GM19035 (cell line): ENCODE results near the gene NLRP5.
"Not testable (repeated sequence)": the region's sequence is repeated elsewhere in the genome, so short reads cannot be mapped to it uniquely, and the experiment has no call there.

Experiments used
- ATAC-seq: cut with Tn5 transposase; IDR thresholded peaks from one replicate; pipeline ENCODE4 v1.9.1; 2021; ENCODE audit not compliant: unreplicated experiment

The NLRP5 gene

GRCh38 chr19:56098237-56098636, 111.7 kb downstream of the NLRP5 start:
- not testable (repeated sequence) for ATAC-seq

GRCh38 chr19:56098731-56099568, 112.4 kb downstream of the NLRP5 start:
- ATAC-seq: no peak

- no peak for ATAC-seq
Observed at GRCh38 chr19:56099638-56100539, 113.3 kb downstream of the NLRP5 start.

- ATAC-seq: no peak
Observed at GRCh38 chr19:56101095-56101494, 114.5 kb downstream of the NLRP5 start.

- ATAC-seq: no peak
Observed at GRCh38 chr19:56101746-56102535, 115.4 kb downstream of the NLRP5 start.

- ATAC-seq: no peak
Observed at GRCh38 chr19:56103027-56103614, 116.5 kb downstream of the NLRP5 start.

GRCh38 chr19:56104423-56104822, 117.8 kb downstream of the NLRP5 start:
- ATAC-seq: no peak

- ATAC-seq: no peak
Observed at GRCh38 chr19:56105090-56105701, 118.6 kb downstream of the NLRP5 start.

- not testable (repeated sequence) for ATAC-seq
Observed at GRCh38 chr19:56105831-56106396, 119.3 kb downstream of the NLRP5 start.

GRCh38 chr19:56106397-56106849, 119.8 kb downstream of the NLRP5 start:
- ATAC-seq: no peak

- no peak for ATAC-seq
Observed at GRCh38 chr19:56106993-56107392, 120.4 kb downstream of the NLRP5 start.

- no peak for ATAC-seq
Observed at GRCh38 chr19:56107626-56108351, 121.2 kb downstream of the NLRP5 start.

- no peak for ATAC-seq
Observed at GRCh38 chr19:56108447-56109195, 122.0 kb downstream of the NLRP5 start.

- ATAC-seq: no peak
Observed at GRCh38 chr19:56109226-56109625, 122.7 kb downstream of the NLRP5 start.

GRCh38 chr19:56110515-56111448, 124.2 kb downstream of the NLRP5 start:
- ATAC-seq: no peak
